Osteoblast (primary cell): ENCODE results near the gene SNX9. TPM values are rescaled to one million over a fixed set of nuclear protein-coding genes. Genes with fewer than 3 reads are reported as not detected.

ENCODE experiments used
- DNase-seq: peaks from one replicate; pipeline ENCODE4 v3.0.0; 2011; ENCODE audit warnings: low spot score, mixed read lengths; ENCODE audit not compliant: insufficient read length; ENCODE audit errors: missing footprints
- H2AFZ ChIP-seq: 2 replicates; pipeline ENCODE4 v1.6.0; 2011; ENCODE audit warnings: mild to moderate bottlenecking, low read length
- H3K27ac ChIP-seq: 2 replicates; pipeline ENCODE4 v1.5.1; 2011; ENCODE audit warnings: mild to moderate bottlenecking, low read depth, low read length, moderate library complexity
- H3K27me3 ChIP-seq: 2 replicates; pipeline ENCODE4 v1.6.0; 2012; ENCODE audit warnings: mild to moderate bottlenecking, control low read depth, inconsistent platforms, low read length, moderate library complexity; ENCODE audit not compliant: insufficient read depth
- H3K36me3 ChIP-seq: 2 replicates; pipeline ENCODE4 v1.5.1; 2011; ENCODE audit warnings: mild to moderate bottlenecking, low read length, control low read depth, moderate library complexity; ENCODE audit not compliant: insufficient read depth
- H3K4me1 ChIP-seq: 2 replicates; pipeline ENCODE4 v1.5.1; 2011; ENCODE audit warnings: mild to moderate bottlenecking, low read length, control low read depth, moderate library complexity; ENCODE audit not compliant: insufficient read depth
- H3K4me2 ChIP-seq: 2 replicates; pipeline ENCODE4 v1.6.0; 2011; ENCODE audit warnings: mild to moderate bottlenecking, low read length; ENCODE audit not compliant: insufficient read depth
- H3K4me3 ChIP-seq: fragments of 200-600 bp; sonication (generic); 3 replicates; pipeline ENCODE4 v1.5.1; 2012; ENCODE audit warnings: mild to moderate bottlenecking, low read length, inconsistent platforms; ENCODE audit not compliant: insufficient read depth
- H3K79me2 ChIP-seq: 2 replicates; pipeline ENCODE4 v1.6.0; 2012; ENCODE audit warnings: mild to moderate bottlenecking, low read length, control low read depth, inconsistent platforms; ENCODE audit not compliant: insufficient read depth
- H3K9me3 ChIP-seq: 2 replicates; pipeline ENCODE4 v1.5.1; 2011; ENCODE audit warnings: low read depth, low read length, control low read depth
- H4K20me1 ChIP-seq: 2 replicates; pipeline ENCODE4 v1.6.0; 2012; ENCODE audit warnings: mild to moderate bottlenecking, low read length, control low read depth; ENCODE audit not compliant: insufficient read depth
- total RNA-seq: library from RNA; depleted of rRNA; stranded (reverse); fragments of >200 nt; gene quantifications from 2 replicates; pipeline ENCODE4 v1.2.3, GENCODE V29; 2012
- TF ChIP-seq, protein P1 (sequence below): IDR thresholded peaks from 2 replicates; pipeline ENCODE4 v1.5.1; 2011; ENCODE audit warnings: mild to moderate bottlenecking, low read depth, low read length, moderate library complexity; ENCODE audit errors: extremely low read depth

SNX9 gene
- total RNA-seq, 1 donor: 147 TPM

DNA sequence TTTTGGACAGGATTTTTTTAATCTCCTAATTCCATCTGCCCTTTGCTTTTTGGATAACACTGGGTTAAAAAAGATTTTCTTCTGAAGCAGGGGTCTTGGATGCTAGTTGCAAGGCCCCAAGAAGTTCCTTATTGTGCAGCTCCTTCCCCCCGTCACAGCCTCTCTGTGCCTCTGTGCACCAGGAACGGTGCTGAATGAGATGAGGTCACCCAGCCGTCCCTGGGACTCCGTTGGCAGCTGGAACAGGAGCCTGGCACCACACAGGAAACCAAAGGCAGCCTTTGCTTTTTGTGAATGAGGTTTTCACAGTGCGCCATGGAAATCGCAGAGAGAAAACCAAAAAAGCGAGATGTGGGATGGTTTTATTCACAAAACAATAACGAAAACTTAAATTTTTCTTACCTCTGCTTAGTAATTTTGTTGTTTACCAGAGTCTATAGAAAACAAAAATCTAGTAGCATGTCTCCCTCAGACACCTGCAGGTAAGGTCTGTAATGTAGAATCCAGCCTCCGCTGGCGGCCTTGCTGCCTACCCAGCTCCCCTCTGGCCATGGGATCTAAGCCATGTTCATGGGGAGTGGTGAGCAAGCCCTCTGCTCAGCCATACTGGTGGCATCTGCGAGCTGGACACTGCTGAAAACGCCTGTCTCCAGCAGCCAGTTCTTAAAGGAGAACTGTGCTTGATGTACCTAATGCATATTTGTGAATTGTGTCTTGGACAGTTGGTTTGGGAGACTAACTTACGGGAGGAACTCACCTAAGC is 118.2 kb downstream of the SNX9 start:
- Histone ChIP-seq H3K4me2 (no peak overlapping the region), H3K79me2 (no peaks in the 10 kb centered on the region), H3K36me3 (peaks cover 80% of the 10 kb centered on the region), H4K20me1 (no peaks in the 10 kb centered on the region), H3K9me3 (no peaks in the 10 kb centered on the region), H3K4me3 (no peak overlapping the region), H2AFZ (no peak overlapping the region), H3K27me3 (no peaks in the 10 kb centered on the region), H3K27ac (no peak overlapping the region), H3K4me1 (no peaks in the 10 kb centered on the region)
- no peak for DNase-seq
- TF ChIP-seq, protein P1, sequence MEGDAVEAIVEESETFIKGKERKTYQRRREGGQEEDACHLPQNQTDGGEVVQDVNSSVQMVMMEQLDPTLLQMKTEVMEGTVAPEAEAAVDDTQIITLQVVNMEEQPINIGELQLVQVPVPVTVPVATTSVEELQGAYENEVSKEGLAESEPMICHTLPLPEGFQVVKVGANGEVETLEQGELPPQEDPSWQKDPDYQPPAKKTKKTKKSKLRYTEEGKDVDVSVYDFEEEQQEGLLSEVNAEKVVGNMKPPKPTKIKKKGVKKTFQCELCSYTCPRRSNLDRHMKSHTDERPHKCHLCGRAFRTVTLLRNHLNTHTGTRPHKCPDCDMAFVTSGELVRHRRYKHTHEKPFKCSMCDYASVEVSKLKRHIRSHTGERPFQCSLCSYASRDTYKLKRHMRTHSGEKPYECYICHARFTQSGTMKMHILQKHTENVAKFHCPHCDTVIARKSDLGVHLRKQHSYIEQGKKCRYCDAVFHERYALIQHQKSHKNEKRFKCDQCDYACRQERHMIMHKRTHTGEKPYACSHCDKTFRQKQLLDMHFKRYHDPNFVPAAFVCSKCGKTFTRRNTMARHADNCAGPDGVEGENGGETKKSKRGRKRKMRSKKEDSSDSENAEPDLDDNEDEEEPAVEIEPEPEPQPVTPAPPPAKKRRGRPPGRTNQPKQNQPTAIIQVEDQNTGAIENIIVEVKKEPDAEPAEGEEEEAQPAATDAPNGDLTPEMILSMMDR: no peak

DNA sequence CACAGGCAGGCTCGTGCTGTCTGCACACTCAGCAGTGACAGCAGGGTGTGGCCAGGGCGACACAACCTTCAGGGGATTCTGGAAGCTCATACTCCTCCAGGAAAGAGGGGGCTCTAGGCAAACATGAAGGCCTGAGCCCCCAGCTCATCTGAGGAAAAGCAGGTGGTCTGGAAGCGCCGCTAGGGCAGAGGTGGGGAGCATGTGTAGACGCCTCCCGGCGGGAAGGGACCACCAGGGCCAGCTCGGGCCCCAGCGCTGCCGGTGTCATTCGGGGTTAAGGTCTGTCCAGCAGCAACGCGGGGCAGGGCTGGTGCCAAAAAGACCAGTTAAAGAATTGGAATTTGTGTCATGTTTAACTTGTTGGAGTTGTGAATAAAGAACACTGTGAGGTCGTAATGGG is 119.3 kb downstream of the SNX9 start:
- Histone ChIP-seq H2AFZ (no peak overlapping the region), H3K79me2 (no peaks in the 10 kb centered on the region), H3K4me1 (no peaks in the 10 kb centered on the region), H3K4me2 (no peak overlapping the region), H3K36me3 (peaks cover 70% of the 10 kb centered on the region), H3K9me3 (no peaks in the 10 kb centered on the region), H4K20me1 (no peaks in the 10 kb centered on the region), H3K27ac (no peak overlapping the region), H3K27me3 (no peaks in the 10 kb centered on the region), H3K4me3 (no peak overlapping the region)
- TF ChIP-seq, protein P1: no peak
- no peak for DNase-seq

DNA sequence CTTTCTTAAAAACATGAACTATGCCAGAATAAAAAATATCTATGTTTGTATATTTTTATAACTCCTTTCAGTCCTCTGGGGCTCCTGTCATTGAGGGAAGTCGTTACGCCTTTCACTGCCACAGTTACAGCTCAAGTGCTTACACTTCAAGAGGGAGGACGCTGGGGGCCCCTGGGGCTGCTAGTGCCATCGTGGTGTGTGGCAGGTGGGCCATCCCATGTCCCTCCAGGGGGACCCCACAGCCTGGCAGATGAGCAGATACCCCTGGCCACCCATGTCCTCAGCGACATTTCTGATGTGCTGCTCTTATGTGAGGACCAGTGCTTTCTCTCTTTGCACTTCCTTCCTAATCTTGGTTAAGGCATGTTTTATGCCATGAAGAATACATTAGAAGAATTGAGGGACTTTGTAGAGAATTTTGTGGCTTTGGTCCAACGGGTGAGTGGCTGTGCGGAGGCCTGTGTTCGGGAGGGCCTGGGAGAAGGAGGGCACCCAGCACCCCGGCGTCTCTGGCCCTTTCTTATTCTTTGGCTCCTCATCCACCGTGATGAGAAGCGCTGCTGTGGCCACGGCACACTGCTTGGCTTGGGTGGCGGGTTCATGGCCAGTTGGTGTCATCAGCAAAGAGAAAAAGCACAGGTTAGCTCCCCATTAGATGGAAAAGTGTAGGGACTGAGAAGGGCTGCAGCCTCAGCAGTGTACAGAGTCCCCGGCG is 120.4 kb downstream of the SNX9 start:
- Histone ChIP-seq H3K27ac (no peak overlapping the region), H2AFZ (no peak overlapping the region), H3K27me3 (no peaks in the 10 kb centered on the region), H3K4me1 (no peaks in the 10 kb centered on the region), H3K4me3 (no peak overlapping the region), H3K9me3 (no peaks in the 10 kb centered on the region), H3K79me2 (no peaks in the 10 kb centered on the region), H3K4me2 (no peak overlapping the region), H3K36me3 (peaks cover 59% of the 10 kb centered on the region), H4K20me1 (no peaks in the 10 kb centered on the region)
- DNase-seq: no peak
- TF ChIP-seq, protein P1: no peak

DNA sequence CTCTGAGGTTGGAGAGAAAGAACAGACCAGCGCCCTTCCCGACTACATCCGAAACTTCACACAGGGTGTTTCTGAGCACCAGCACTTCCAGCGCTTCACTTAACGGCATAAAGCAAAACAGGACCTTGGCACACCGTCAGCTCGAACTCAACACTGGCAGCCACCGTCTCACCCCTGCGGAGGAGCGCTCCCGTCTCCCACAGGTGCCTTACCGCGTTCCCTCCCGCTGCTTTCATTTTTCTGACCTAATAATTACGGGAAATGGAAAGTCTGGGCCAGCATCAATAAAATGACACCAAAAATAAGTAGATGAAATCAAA is 120.9 kb downstream of the SNX9 start:
- H3K36me3 ChIP-seq: peaks cover 55% of the 10 kb centered on the region
- no peak overlapping the region for H3K27ac ChIP-seq
- H3K4me3 ChIP-seq: no peak overlapping the region
- no peaks in the 10 kb centered on the region for H3K4me1 ChIP-seq
- TF ChIP-seq, protein P1: no peak
- no peaks in the 10 kb centered on the region for H3K27me3 ChIP-seq
- no peak overlapping the region for H2AFZ ChIP-seq
- no peaks in the 10 kb centered on the region for H3K9me3 ChIP-seq
- no peaks in the 10 kb centered on the region for H4K20me1 ChIP-seq
- H3K4me2 ChIP-seq: no peak overlapping the region
- H3K79me2 ChIP-seq: no peaks in the 10 kb centered on the region
- no peak for DNase-seq
